ENCODE data around the gene RASGRP3. TPM values are rescaled to one million over a fixed set of nuclear protein-coding genes. Genes with fewer than 3 reads are reported as not detected.
"Not testable (repeated sequence)": the region's sequence is repeated elsewhere in the genome, so short reads cannot be mapped to it uniquely, and the experiment has no call there.

The RASGRP3 gene
- total RNA-seq, 1 donor from 2014 or later, result 0.58 TPM

- no peaks in the 10 kb centered on the region for H3K9me3 Mint-ChIP-seq
- H3K4me1 Mint-ChIP-seq, result peaks cover 6% of the 10 kb centered on the region
- no peak overlapping the region for H3K27ac Mint-ChIP-seq
- DNase-seq (ENCODE audit: low spot score in 2 of 2, unreplicated experiment in 2 of 2), result no peak
- no peaks in the 10 kb centered on the region for H3K36me3 Mint-ChIP-seq
- H3K27me3 Mint-ChIP-seq (ENCODE audit: low read depth), result no peaks in the 10 kb centered on the region
- no peak for TF ChIP-seq CTCF (IDR thresholded peaks at IDR 0.05; ENCODE audit: unreplicated experiment)
- H3K4me3 Mint-ChIP-seq, result no peak overlapping the region
Observed at GRCh38 chr2:33441235-33441810, 35.1 kb upstream of the RASGRP3 start.

- not testable (repeated sequence) for H3K27me3 Mint-ChIP-seq (ENCODE audit: low read depth); H3K4me1 Mint-ChIP-seq; H3K9me3 Mint-ChIP-seq; DNase-seq (ENCODE audit: low spot score in 2 of 2, unreplicated experiment in 2 of 2); H3K27ac Mint-ChIP-seq; H3K4me3 Mint-ChIP-seq; H3K36me3 Mint-ChIP-seq
Observed at GRCh38 chr2:33442052-33442451, 34.4 kb upstream of the RASGRP3 start.

GRCh38 chr2:33442528-33443079 is 33.8 kb upstream of the RASGRP3 start:
- Mint-ChIP-seq H3K4me3 (no peak overlapping the region), H3K27ac (no peak overlapping the region)
- no peak for DNase-seq (ENCODE audit: low spot score in 2 of 2, unreplicated experiment in 2 of 2)

GRCh38 chr2:33443274-33443829 is 33.1 kb upstream of the RASGRP3 start:
- Mint-ChIP-seq H3K27me3 (ENCODE audit: low read depth) (no peaks in the 10 kb centered on the region), H3K27ac (no peak overlapping the region), H3K4me3 (no peak overlapping the region), H3K9me3 (peaks cover 3% of the 10 kb centered on the region), H3K4me1 (no peaks in the 10 kb centered on the region), H3K36me3 (no peaks in the 10 kb centered on the region)
- TF ChIP-seq CTCF (IDR thresholded peaks at IDR 0.05; ENCODE audit: unreplicated experiment), result no peak
- no peak for DNase-seq (ENCODE audit: low spot score in 2 of 2, unreplicated experiment in 2 of 2)

More at GRCh38 chr2:33442528-33443079, 33.8 kb upstream of the RASGRP3 start:
- Mint-ChIP-seq H3K9me3 (peaks cover under 1% of the 10 kb centered on the region), H3K27me3 (ENCODE audit: low read depth) (no peaks in the 10 kb centered on the region), H3K4me1 (peaks cover under 1% of the 10 kb centered on the region), H3K36me3 (no peaks in the 10 kb centered on the region)
- no peak for TF ChIP-seq CTCF (IDR thresholded peaks at IDR 0.05; ENCODE audit: unreplicated experiment)

- peaks cover 3% of the 10 kb centered on the region for H3K9me3 Mint-ChIP-seq
- H3K4me1 Mint-ChIP-seq, result no peaks in the 10 kb centered on the region
- no peaks in the 10 kb centered on the region for H3K27me3 Mint-ChIP-seq (ENCODE audit: low read depth)
- H3K27ac Mint-ChIP-seq, result no peak overlapping the region
- DNase-seq (ENCODE audit: low spot score in 2 of 2, unreplicated experiment in 2 of 2), result no peak
- no peak for TF ChIP-seq CTCF (IDR thresholded peaks at IDR 0.05; ENCODE audit: unreplicated experiment)
- no peaks in the 10 kb centered on the region for H3K36me3 Mint-ChIP-seq
- no peak overlapping the region for H3K4me3 Mint-ChIP-seq
Observed at GRCh38 chr2:33444967-33445366, 31.5 kb upstream of the RASGRP3 start.

GRCh38 chr2:33448220-33448899 is 28.1 kb upstream of the RASGRP3 start:
- no peaks in the 10 kb centered on the region for H3K27me3 Mint-ChIP-seq (ENCODE audit: low read depth)
- no peaks in the 10 kb centered on the region for H3K4me1 Mint-ChIP-seq
- H3K9me3 Mint-ChIP-seq, result peaks cover 22% of the 10 kb centered on the region
- peaks cover 6% of the 10 kb centered on the region for H3K36me3 Mint-ChIP-seq
- DNase-seq (ENCODE audit: low spot score in 2 of 2, unreplicated experiment in 2 of 2), result no peak
- TF ChIP-seq CTCF (IDR thresholded peaks at IDR 0.05; ENCODE audit: unreplicated experiment), result no peak
- H3K4me3 Mint-ChIP-seq, result no peak overlapping the region
- H3K27ac Mint-ChIP-seq, result no peak overlapping the region
